GM19468 (cell line): ENCODE measurements around the gene FXYD3.
"Not testable (repeated sequence)": the region's sequence is repeated elsewhere in the genome, so short reads cannot be mapped to it uniquely, and the experiment has no call there.

Experiments
- ATAC-seq: cut with Tn5 transposase; IDR thresholded peaks from one replicate; pipeline ENCODE4 v1.9.1; 2021; ENCODE audit warnings: mild to moderate bottlenecking, moderate library complexity, moderate number of reproducible peaks; ENCODE audit not compliant: unreplicated experiment; ENCODE audit errors: extremely low read depth

Gene FXYD3

GRCh38 chr19:35085947-35086346 lies 29.7 kb upstream of the FXYD3 start:
- ATAC-seq: peak; percentile 26

DNA sequence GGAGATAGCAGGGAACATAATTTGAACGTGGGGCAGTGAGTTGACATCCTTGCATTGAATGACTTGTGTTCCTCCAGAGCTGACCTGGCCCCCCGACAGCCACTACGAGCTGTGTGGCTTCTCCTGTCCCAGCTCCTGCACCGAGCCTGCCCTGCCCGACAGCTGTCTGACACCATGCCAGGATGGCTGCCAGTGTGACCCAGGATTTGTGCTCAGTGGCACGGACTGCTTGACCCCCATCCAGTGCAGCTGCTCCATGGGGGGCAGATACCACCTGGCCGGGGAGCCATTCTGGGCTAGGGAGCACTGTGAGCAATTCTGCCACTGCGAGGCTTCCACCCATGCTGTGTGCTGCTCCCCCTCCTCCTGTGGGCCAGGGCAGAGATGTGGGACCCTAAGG lies 29.2 kb upstream of the FXYD3 start:
- no peak for ATAC-seq

DNA sequence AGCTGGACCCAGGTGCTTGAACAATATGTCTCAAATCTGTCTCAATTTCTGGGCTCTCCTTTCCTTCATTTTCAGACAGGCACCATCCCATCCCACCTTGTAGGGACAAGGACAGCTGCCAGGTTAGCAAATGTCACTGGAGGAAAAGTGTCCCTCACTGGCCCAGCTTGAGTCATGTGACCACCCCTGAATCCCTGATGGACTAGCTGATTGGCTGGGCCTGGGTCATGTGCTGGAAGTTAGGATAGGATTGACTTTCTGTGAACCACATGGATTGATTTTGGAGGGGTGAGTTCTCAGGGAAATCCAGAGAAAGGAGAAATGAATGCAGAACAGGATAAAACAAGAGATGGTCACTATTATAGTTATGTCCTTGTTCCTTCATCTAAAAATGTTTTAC lies 28.2 kb upstream of the FXYD3 start:
- ATAC-seq: no peak

DNA sequence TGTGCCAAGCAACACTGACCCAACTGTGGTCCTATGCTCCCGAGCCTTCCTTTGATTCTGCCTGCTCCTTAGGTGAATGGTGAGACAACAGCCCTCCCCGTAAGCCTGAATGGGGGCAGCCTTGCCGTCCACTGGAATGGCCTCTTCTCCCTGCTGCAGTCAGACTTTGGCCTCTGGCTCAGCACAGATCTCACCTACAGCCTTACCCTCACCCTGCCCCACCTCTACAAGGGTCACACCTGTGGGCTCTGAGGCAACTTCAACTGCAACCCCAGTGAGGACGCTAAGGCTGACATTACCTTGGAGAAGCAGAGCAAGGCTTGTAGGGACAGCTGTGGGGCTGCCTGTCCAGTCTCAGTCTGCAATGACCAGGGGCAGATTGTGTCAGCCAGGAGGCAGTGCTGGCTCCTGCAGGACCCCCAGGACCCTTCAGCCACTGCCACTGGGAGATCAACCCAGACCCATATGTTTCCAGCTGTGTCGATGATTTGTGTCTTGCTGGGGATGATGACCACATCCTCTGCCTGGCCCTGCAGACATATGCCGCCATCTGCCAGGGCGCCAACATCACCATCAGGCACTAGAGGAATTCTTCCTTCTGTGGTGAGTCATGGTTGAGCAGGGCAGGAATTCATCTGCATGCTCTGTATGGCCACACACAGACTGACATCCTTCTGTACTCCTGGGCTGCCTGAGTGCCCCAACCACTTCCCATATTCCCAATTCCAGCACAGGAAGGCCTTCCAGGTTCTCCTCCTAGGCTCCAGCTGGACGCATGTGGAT lies 27.3 kb upstream of the FXYD3 start:
- no peak for ATAC-seq

- ATAC-seq: no peak
Measured at GRCh38 chr19:35089554-35089953, 26.1 kb upstream of the FXYD3 start.

GRCh38 chr19:35090160-35090505 lies 25.5 kb upstream of the FXYD3 start:
- no peak for ATAC-seq

- ATAC-seq: no peak
Measured at GRCh38 chr19:35090506-35091214, 25.0 kb upstream of the FXYD3 start.

- ATAC-seq: no peak
Measured at GRCh38 chr19:35093430-35093829, 22.2 kb upstream of the FXYD3 start.

- ATAC-seq: no peak
Measured at GRCh38 chr19:35093941-35094647, 21.5 kb upstream of the FXYD3 start.

- ATAC-seq: no peak
Measured at GRCh38 chr19:35094656-35095055, 21.0 kb upstream of the FXYD3 start.

DNA sequence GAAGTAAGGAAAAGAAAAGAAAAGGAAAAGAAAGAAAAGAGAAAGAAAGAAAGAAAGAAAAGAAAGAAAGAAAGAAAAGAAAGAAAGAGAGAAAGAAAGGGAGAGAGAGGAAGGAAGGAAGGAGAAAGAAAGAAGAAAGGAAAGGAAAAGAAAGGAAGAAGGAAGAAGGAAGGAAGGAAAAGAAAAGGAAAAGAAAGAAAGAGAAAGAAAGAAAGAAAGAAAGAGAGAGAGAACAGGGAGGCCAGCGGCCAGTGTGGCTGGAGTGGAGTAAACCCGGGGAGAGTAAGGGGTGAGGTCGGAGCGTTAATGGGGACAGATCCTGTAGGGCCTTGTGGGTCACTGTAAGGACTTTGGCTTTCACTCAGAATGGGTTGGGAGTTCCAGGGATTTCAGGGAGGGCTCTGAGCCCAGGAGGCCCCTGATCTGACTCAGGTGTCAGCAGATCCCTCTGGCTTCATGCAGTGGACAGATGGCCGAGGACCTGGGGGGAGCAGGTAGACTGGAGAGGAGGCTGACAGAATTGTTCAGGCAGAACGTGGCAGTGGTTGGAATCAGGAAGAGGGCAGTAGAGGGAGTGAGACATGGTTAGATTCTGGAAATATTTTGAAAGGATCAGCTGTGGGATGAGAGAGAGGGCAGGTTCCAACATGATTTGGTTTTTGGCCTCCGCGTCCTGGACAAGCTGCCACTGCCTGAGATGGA lies 19.8 kb upstream of the FXYD3 start:
- ATAC-seq: no peak

GRCh38 chr19:35098413-35099049 lies 17.1 kb upstream of the FXYD3 start:
- no peak for ATAC-seq

DNA sequence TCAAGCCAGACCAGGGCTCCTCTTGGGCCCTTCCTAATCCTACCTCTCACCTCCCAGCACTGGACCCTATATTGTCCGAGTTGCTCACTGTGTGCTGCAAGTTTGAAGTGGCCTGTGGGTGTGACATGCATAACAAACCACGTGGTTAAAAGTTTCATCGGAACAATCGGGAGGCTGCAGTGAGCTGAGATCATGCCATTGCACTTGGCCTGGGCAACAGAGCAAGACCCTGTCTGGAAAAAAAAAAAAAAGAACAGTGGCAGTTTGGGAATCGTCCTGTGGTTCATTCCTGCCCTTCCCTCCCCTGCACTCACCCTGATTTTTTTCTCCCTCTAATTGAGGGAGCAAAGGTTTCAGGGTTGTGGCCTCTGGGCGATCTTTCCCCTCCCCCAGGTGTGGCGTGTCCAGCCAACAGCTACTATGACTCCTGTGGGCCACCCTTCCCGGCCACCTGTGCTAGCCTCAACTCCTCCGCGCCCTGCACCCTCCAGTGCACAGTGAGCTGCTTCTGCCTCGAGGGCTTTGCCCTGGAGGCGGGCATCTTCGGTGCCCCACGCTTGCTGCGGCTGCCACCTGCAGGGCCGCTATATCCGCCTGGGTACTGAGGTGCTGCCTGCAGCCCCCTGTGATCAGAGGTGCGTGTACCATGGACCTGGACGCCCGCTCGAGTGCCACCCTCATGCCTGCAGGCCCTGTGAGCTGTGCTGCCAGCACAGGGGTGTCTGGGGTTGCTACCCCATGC lies 16.3 kb upstream of the FXYD3 start:
- no peak for ATAC-seq

GRCh38 chr19:35099897-35100275 lies 15.7 kb upstream of the FXYD3 start:
- no peak for ATAC-seq

DNA sequence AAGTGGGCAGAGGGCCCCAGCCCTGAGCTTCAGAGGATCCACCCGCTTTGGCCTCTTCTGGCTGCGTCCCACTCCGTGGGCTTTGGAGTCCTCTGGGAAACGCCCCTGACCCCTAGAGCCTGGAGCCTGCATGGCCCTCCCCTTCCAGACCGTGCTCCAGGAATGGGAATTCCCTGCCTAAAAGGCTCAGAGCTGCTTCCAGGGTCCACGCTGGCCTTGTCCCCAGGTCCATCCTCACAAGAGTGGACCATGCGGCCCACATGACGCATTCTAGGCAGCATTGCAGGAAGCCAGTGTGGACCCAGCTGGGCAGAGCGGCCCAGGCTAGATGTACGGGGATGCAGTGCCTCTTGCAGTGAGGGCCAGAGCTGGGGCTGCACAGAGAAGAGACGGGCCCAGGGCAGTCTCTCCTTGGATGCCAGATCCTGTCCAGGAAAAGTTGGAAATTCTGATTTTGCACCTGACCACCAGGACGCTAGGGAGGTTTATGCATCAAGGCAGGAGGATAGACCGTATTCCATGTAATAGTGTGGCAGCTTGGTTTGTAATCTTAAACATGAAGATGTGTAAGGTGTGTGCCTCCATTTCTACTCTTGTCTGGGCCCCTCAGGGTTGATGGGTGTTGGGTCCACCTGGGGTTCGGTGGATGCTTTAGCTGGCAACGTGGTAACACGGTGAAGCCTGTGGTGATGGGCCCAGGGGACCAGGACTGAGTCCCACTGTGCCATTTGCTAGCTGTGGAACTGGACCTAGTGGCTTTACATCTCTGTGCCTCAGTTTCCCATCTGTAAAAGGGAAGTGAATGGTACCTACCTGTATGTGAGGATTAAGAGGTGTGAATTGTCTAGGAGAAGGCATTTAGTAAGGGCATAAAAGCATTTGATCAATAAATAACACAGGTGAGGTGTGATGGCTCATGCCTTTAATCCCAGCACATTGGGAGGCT lies 14.8 kb upstream of the FXYD3 start:
- ATAC-seq: no peak

DNA sequence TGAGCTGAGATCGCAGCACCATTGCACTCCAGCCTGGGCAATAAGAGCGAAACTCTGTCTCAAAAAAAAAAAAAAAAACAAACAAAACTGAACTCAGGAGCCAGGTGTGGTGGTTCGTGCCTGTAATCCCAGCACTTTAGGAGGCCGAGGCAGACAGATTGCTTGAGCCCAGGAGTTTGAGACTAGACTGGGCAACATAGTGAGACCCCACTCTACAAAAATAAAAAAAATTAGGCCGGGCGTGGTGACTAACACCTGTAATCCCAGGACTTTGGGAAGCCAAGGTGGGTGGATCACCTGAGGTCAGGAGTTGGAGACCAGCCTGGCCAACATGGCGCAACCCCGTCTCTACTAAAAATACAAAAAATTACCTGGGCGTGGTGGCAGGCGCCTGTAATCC lies 13.7 kb upstream of the FXYD3 start:
- ATAC-seq: not testable (repeated sequence)

GRCh38 chr19:35103614-35104013 lies 12.0 kb upstream of the FXYD3 start:
- not testable (repeated sequence) for ATAC-seq

DNA sequence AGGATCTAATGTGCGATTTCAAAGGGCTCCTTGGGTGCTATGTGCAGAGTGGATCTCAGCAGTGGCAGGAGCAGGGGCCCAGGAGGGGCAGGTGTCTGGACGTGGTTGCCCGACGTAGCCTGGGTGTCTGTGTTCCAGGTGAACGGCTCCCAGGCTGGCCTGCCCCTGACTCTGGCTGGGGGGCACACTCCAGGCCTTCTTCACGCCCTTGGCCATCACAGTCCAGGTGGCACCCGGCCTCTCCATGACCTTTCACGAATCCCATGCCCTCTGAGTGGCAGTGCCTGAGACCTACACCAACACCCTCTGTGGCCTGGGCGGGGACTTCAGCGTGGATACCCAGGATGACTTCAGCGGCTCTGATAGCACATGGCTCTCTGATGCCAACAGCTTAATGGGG lies 11.3 kb upstream of the FXYD3 start:
- ATAC-seq: no peak

GRCh38 chr19:35105047-35105410 lies 10.6 kb upstream of the FXYD3 start:
- no peak for ATAC-seq
